ENCODE results near the gene QRICH1.

Gene QRICH1

DNA sequence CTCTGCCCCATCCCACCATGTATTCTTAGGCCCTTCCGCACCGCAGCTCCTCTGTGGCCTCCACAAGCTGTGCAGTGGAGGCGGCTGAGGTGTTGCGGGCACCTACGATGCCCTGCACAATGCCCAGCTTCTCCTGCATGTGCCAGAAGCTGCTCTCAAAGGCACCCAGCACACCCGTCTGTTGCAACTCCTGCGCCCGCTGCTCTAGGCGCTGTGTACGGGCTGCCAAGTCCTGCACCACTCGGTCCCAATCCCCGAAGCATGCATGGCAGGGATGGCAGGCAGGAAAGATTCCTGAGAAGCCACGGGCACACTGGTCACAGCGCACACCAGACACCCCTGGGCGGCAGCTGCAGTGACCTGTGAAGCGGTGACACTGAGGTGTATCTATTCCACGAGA lies 29.8 kb upstream of the QRICH1 start:
- no peak for DNase-seq (ENCODE audit: extremely low spot score)
- CTCF ChIA-PET = no interaction called here
- POLR2A ChIA-PET = no interaction called here
- TF ChIP-seq, protein P1, sequence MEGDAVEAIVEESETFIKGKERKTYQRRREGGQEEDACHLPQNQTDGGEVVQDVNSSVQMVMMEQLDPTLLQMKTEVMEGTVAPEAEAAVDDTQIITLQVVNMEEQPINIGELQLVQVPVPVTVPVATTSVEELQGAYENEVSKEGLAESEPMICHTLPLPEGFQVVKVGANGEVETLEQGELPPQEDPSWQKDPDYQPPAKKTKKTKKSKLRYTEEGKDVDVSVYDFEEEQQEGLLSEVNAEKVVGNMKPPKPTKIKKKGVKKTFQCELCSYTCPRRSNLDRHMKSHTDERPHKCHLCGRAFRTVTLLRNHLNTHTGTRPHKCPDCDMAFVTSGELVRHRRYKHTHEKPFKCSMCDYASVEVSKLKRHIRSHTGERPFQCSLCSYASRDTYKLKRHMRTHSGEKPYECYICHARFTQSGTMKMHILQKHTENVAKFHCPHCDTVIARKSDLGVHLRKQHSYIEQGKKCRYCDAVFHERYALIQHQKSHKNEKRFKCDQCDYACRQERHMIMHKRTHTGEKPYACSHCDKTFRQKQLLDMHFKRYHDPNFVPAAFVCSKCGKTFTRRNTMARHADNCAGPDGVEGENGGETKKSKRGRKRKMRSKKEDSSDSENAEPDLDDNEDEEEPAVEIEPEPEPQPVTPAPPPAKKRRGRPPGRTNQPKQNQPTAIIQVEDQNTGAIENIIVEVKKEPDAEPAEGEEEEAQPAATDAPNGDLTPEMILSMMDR (IDR thresholded peaks at IDR 0.05; ENCODE audit: control extremely low read depth, extremely low read depth, low read depth, missing control alignments) = no peak

DNA sequence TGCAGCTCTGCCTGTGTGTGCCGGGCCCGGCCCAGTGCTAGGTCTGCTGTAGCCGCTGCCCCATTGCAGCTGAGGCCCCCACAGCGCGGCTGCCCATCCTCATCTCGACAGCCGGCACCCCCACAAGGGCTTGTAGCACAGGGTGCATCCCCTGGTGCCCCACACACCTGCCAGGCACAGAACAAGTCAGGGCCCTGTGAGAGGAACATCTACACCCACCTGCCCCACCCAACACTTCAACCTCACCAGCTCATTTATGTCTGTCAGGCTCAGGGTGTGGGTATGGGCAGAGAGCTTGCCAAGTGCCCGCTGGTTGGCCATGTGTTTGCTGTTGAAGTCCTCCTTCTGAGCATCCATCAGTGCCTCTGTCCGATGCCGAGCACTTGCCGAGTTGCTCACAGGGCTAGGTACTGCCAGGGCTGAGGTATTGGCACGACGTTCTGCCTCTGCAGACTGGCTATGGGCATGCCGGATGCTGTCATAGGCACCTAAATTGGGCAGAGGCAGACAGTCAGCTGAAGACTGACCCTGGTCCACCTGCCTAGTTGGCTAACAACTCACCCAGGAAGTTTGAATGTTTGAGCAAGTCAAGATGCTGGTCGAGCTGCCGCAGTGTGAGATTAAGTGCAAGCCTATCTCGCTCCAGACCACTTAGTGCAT lies 29.1 kb upstream of the QRICH1 start:
- POLR2A ChIA-PET = no interaction called here
- TF ChIP-seq, protein P1 (IDR thresholded peaks at IDR 0.05; ENCODE audit: control extremely low read depth, extremely low read depth, low read depth, missing control alignments) = no peak
- CTCF ChIA-PET = interaction anchor here (0.7 kb wide), 1 partner anchor 17 kb away, joined by 3 read pairs; no protein-coding TSS in a partner anchor
- no peak for DNase-seq (ENCODE audit: extremely low spot score)

DNA sequence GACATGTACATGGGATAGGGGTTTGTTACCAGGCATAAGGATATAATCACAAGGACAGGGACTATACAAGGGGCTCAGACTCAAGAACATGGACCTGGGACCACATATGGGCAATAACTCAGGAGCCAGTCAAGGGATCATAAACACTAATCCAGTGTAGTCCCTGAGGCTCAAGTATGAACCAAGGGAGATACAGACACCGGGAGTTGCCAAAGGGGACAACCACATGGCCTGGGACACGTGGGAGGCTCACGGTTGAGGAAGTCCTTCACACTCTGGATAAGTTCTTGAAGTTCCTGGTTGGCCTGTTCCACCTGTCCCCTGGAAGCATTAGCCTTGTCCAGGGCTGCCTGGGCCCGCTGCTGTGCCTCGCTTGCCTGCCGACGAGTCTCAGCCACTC lies 28.6 kb upstream of the QRICH1 start:
- DNase-seq (ENCODE audit: extremely low spot score) = no peak
- POLR2A ChIA-PET = no interaction called here
- CTCF ChIA-PET = interaction anchor here (0.7 to 1.4 kb wide), 2 partner anchors 17 to 49 kb away, joined by 3 to 5 read pairs; partner anchors contain the start of gene KLHDC8B
- TF ChIP-seq, protein P1 (IDR thresholded peaks at IDR 0.05; ENCODE audit: control extremely low read depth, extremely low read depth, low read depth, missing control alignments) = no peak

DNA sequence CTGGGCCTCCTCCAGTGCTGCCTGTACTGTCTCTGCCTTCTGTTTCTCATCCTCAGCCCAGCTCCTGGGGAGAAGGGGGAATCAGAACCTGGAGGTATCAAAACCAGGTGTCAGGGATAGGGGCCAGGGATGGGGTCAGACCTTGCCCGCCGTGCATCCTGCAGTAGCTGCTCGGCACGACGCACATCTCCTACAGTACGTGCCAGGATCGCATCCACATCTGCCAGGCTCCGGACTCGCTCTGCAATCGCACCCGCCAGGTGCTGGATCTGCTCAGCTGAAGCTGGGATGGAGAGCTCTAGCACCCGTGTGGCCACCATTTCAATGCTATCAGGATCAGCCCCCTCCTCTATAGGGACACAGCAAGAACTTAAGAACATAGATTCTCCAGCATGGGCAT lies 28.2 kb upstream of the QRICH1 start:
- POLR2A ChIA-PET = interaction anchor here (1.7 kb wide), 1 partner anchor 93 kb away, joined by 4 read pairs; the partner anchor contains the start of gene IMPDH2
- TF ChIP-seq, protein P1 (IDR thresholded peaks at IDR 0.05; ENCODE audit: control extremely low read depth, extremely low read depth, low read depth, missing control alignments) = no peak
- CTCF ChIA-PET = interaction anchor here (0.7 to 1.9 kb wide), 4 partner anchors 36 to 134 kb away, joined by 3 to 5 read pairs (median 4); partner anchors contain the start of gene KLHDC8B
- no peak for DNase-seq (ENCODE audit: extremely low spot score)

DNA sequence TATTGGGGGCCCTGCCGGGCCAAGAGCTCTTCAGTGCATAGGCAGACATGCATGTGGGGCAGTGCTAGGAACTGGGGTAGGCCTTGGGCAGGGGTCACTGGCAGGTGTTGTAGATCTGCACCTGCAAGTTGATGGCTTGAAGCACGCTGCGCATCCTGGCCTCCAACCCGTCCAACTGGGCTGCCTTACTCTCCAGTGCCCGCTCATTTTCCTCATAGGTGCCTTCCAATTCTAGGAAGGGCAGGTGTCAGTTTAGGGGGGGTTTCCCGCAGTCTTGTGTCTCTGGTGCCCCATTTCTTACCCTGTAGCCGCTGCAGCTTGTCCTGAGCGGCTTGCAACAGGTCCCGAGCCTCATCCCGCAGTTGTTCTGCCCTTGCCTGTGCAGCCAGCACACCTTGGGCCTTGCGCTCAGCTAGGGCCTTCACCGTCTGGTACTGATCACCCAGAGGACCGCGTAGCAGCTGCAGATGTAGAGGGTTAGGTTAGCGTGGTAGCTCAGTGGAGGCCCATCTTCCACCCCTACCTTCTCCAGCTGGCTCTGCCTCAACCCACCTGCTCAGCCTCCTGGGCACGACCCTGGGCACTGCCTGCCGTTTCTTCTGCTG lies 27.4 kb upstream of the QRICH1 start:
- TF ChIP-seq, protein P1 (IDR thresholded peaks at IDR 0.05; ENCODE audit: control extremely low read depth, extremely low read depth, low read depth, missing control alignments) = no peak
- DNase-seq (ENCODE audit: extremely low spot score) = no peak
- ChIA-PET POLR2A (interaction anchor here (0.9 to 1.7 kb wide), 5 partner anchors 10 to 231 kb away, joined by 3 to 11 read pairs (median 4); partner anchors contain the start of genes IMPDH2 and QRICH1), CTCF (interaction anchor here (0.7 to 1.9 kb wide), 10 partner anchors 9 to 334 kb away, joined by 3 to 8 read pairs (median 3); partner anchors contain the start of genes KLHDC8B, NDUFAF3 and QRICH1)

DNA sequence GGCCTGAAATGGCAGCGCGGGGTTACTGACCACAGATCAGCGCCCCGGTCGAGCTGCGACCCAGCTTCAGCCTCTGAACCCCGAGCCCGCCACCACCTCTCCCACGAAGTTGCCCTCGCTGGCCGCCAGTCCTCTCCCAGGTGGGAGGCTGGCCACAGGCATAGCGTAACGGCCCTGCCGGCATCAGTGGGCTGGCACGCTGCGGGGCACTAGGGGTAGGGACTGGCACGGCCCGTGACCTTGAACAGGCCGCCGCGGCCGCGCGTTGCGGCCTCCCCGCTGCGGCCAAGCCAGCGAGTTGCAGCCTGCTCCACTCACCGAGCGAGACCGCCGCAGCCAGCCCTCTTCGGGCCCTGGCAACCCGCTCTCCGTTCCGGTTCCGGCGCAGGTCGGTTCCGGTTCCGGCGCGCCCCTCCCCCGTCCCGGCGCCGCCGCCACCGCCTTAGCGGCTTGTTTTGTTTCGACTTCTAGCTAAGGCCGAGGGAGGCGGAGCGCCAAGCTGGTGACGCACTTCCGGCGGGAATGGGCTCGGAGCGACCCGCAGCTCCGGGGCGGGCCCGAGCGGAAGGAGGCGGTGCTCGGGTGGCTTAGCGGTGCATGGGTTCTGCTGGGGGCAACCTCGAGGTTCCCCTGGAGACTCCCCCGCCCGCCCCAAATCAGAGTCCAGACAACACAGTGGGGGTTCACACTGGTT lies 26.7 kb upstream of the QRICH1 start, which contains the start of gene USP19:
TSS of gene USP19 (minus strand) at position 386 of the 694 bp plus-strand sequence. CDS start 1,678 bp downstream, outside the sequence.
- ChIA-PET CTCF (interaction anchor here (0.6 to 1.9 kb wide), 10 partner anchors 9 to 334 kb away, joined by 3 to 8 read pairs (median 3); partner anchors contain the start of genes KLHDC8B, NDUFAF3 and QRICH1), POLR2A (interaction anchor here (0.9 to 1.7 kb wide), 5 partner anchors 9 to 232 kb away, joined by 3 to 11 read pairs (median 4); partner anchors contain the start of genes IMPDH2 and QRICH1)
- TF ChIP-seq, protein P1 (IDR thresholded peaks at IDR 0.05; ENCODE audit: control extremely low read depth, extremely low read depth, low read depth, missing control alignments) = no peak
- peak; percentile 99 for DNase-seq (ENCODE audit: extremely low spot score)

Data from GM10248 (cell line).